H1 (cell line): ENCODE results near the gene MTG1. TPM values are rescaled to one million over a fixed set of nuclear protein-coding genes. Genes with fewer than 3 reads are reported as not detected.

ENCODE experiments used
- CTCF ChIA-PET: fragments of 300-600 bp; sonication (Branson Sonifier 250); formaldehyde crosslinking; loops from one replicate; lab custom pipeline; 2021; ENCODE audit not compliant: partially characterized antibody; lab: Charles Lee
- POLR2A ChIA-PET: fragments of 300-600 bp; sonication (Branson Sonifier 250); formaldehyde crosslinking; loops from one replicate; lab custom pipeline; 2021; ENCODE audit warnings: inconsistent platforms; ENCODE audit not compliant: partially characterized antibody; lab: Charles Lee
- DNase-seq, 2 experiments: peaks; one replicate each; pipeline versions ENCODE4 v3.0.0 to v3.0.0-alpha.2; 2010 to 2022; ENCODE audit warnings: low spot score in 2 of 2, low read depth in 1 of 2, mixed read lengths in 1 of 2
- FAIRE-seq: peaks from 2 replicates; lab custom pipeline; 2011; peaks lifted over from hg19 to GRCh38; lab: Jason Lieb, UNC
- H2AFZ ChIP-seq: 2 replicates; pipeline ENCODE4 v1.8.1; 2012; ENCODE audit warnings: low read length, inconsistent platforms
- H2AK5ac ChIP-seq: 2 replicates; pipeline ENCODE4 v1.6.1; 2013; ENCODE audit warnings: low read depth, low read length
- H2BK120ac ChIP-seq: replicated peaks from 2 replicates; pipeline ENCODE3; 2013; ENCODE audit warnings: low read depth, low read length, inconsistent platforms
- H2BK12ac ChIP-seq: 2 replicates; pipeline ENCODE4 v1.6.1; 2013; ENCODE audit warnings: low read depth, low read length
- H2BK15ac ChIP-seq: 2 replicates; pipeline ENCODE4 v1.6.1; 2013; ENCODE audit warnings: low read length
- H2BK20ac ChIP-seq: 2 replicates; pipeline ENCODE4 v1.6.1; 2013; ENCODE audit warnings: low read length
- H2BK5ac ChIP-seq: 2 replicates; pipeline ENCODE4 v1.6.1; 2013; ENCODE audit warnings: low read depth, low read length
- H3K14ac ChIP-seq: 2 replicates; pipeline ENCODE4 v1.6.1; 2013; ENCODE audit warnings: inconsistent platforms; ENCODE audit not compliant: insufficient read length
- H3K18ac ChIP-seq: 2 replicates; pipeline ENCODE4 v1.6.1; 2013; ENCODE audit warnings: low read length; ENCODE audit errors: extremely low read depth
- H3K23ac ChIP-seq: 2 replicates; pipeline ENCODE4 v1.6.1; 2013; ENCODE audit warnings: inconsistent platforms; ENCODE audit not compliant: insufficient read length
- H3K23me2 ChIP-seq: 2 replicates; pipeline ENCODE4 v1.6.1; 2013; ENCODE audit warnings: low read depth, low read length
- H3K27ac ChIP-seq: 2 replicates; pipeline ENCODE4 v1.6.1; 2011; ENCODE audit warnings: low read depth, low read length, inconsistent platforms
- H3K27me3 ChIP-seq, 4 experiments: replicated peaks in 1 of 4; 1 replicate in 1 of 4; 2 replicates in 3 of 4; pipeline versions ENCODE4 v1.6.1 to v1.8.1; 2011 to 2013; ENCODE audit warnings: low read length in 3 of 4, mild to moderate bottlenecking in 3 of 4, inconsistent platforms in 2 of 4, mixed read lengths in 2 of 4, moderate library complexity in 1 of 4; ENCODE audit not compliant: control insufficient read depth in 3 of 4, insufficient read depth in 3 of 4; ENCODE audit errors: extremely low read depth in 1 of 4
- H3K36me3 ChIP-seq, 4 experiments: 2 replicates each; pipeline versions ENCODE4 v1.6.1 to v1.8.1; 2011 to 2013; ENCODE audit warnings: mild to moderate bottlenecking in 4 of 4, low read length in 3 of 4, moderate library complexity in 2 of 4, control low read depth in 1 of 4, inconsistent platforms in 1 of 4; ENCODE audit not compliant: insufficient read depth in 4 of 4, control insufficient read depth in 2 of 4
- H3K4ac ChIP-seq: replicated peaks from 2 replicates; pipeline ENCODE3; 2013; ENCODE audit warnings: low read length, low read depth, mixed read lengths, inconsistent platforms; ENCODE audit not compliant: insufficient read length
- H3K4me1 ChIP-seq, 4 experiments: replicated peaks in 1 of 4; 1 replicate in 1 of 4; 2 replicates in 3 of 4; pipeline versions ENCODE4 v1.6.1 to v1.8.1; 2011 to 2013; ENCODE audit warnings: low read length in 3 of 4, inconsistent platforms in 2 of 4, mixed read lengths in 1 of 4; ENCODE audit not compliant: insufficient read depth in 4 of 4, control insufficient read depth in 3 of 4
- H3K4me2 ChIP-seq, 2 experiments: 2 replicates each; pipeline versions ENCODE4 v1.6.1 to v1.8.1; 2011 to 2013; ENCODE audit warnings: low read depth in 2 of 2, low read length in 2 of 2, control low read depth in 1 of 2, inconsistent platforms in 1 of 2, mild to moderate bottlenecking in 1 of 2; ENCODE audit not compliant: insufficient read depth in 1 of 2
- H3K4me3 ChIP-seq, 4 experiments: fragments of 200-600, 300-600 bp in 1 of 4; sonication (generic), shearing (Covaris generic), sonication (Bioruptor Twin) in 1 of 4; 2 replicates each; pipeline versions ENCODE4 v1.5.1 to v1.8.1; 2011 to 2016; ENCODE audit warnings: low read length in 4 of 4, low read depth in 3 of 4, control low read depth in 2 of 4, inconsistent platforms in 2 of 4, mild to moderate bottlenecking in 2 of 4, mixed read lengths in 1 of 4, moderate library complexity in 1 of 4; ENCODE audit not compliant: insufficient read depth in 2 of 4; ENCODE audit errors: extremely low read depth in 1 of 4
- H3K56ac ChIP-seq: replicated peaks from 2 replicates; pipeline ENCODE3; 2013; ENCODE audit warnings: low read depth, mild to moderate bottlenecking, mixed read lengths, low read length, inconsistent platforms; ENCODE audit not compliant: insufficient read length
- H3K79me1 ChIP-seq: 2 replicates; pipeline ENCODE4 v1.6.1; 2013; ENCODE audit warnings: low read depth, low read length, control low read depth
- H3K79me2 ChIP-seq, 2 experiments: 2 replicates each; pipeline versions ENCODE4 v1.6.1 to v1.8.1; 2012 to 2013; ENCODE audit warnings: low read length in 2 of 2, mild to moderate bottlenecking in 2 of 2, inconsistent platforms in 1 of 2; ENCODE audit not compliant: insufficient read depth in 2 of 2, control insufficient read depth in 1 of 2
- H3K9ac ChIP-seq, 4 experiments: replicated peaks in 1 of 4; 1 replicate in 1 of 4; 2 replicates in 3 of 4; pipeline versions ENCODE4 v1.6.1 to v1.8.1; 2011 to 2013; ENCODE audit warnings: low read depth in 3 of 4, low read length in 3 of 4, control low read depth in 2 of 4, mild to moderate bottlenecking in 2 of 4, moderate library complexity in 2 of 4, inconsistent platforms in 1 of 4; ENCODE audit errors: extremely low read depth in 1 of 4
- H3K9me3 ChIP-seq, 2 experiments: 2 replicates each; pipeline versions ENCODE4 v1.6.1 to v1.8.1; 2012 to 2013; ENCODE audit warnings: mild to moderate bottlenecking in 2 of 2, moderate library complexity in 2 of 2, control low read depth in 1 of 2, inconsistent platforms in 1 of 2, low read depth in 1 of 2, low read length in 1 of 2, mixed read lengths in 1 of 2; ENCODE audit not compliant: insufficient read depth in 2 of 2
- H4K20me1 ChIP-seq, 2 experiments: replicated peaks in 1 of 2; 2 replicates each; pipeline versions ENCODE3 to v1.8.1; 2011 to 2013; ENCODE audit warnings: inconsistent platforms in 2 of 2, low read length in 2 of 2, mild to moderate bottlenecking in 1 of 2; ENCODE audit not compliant: insufficient read depth in 2 of 2, control insufficient read depth in 1 of 2
- H4K5ac ChIP-seq: 2 replicates; pipeline ENCODE4 v1.6.1; 2013; ENCODE audit warnings: low read length, low read depth, mixed read lengths, inconsistent platforms; ENCODE audit not compliant: insufficient read length
- H4K8ac ChIP-seq: 2 replicates; pipeline ENCODE4 v1.8.0; 2013; ENCODE audit warnings: mild to moderate bottlenecking, moderate library complexity, low read length, inconsistent platforms; ENCODE audit not compliant: insufficient read depth; ENCODE audit errors: extremely low read depth
- H4K91ac ChIP-seq: replicated peaks from 2 replicates; pipeline ENCODE3; 2013; ENCODE audit warnings: low read length, mixed read lengths, inconsistent platforms; ENCODE audit not compliant: insufficient read length
- HDAC2 ChIP-seq, 2 experiments: fragments of 300-600 bp in 1 of 2; sonication (generic) in 1 of 2; IDR thresholded peaks; 2 replicates each; pipeline ENCODE4 v1.6.1; 2011 to 2012; ENCODE audit warnings: low read depth in 2 of 2, low read length in 2 of 2, mild to moderate bottlenecking in 2 of 2, moderate library complexity in 2 of 2, borderline replicate concordance in 1 of 2, inconsistent platforms in 1 of 2
- POLR2A ChIP-seq, 2 experiments: IDR thresholded peaks; 1 replicate in 1 of 2; 2 replicates in 1 of 2; pipeline ENCODE4 v1.6.1; 2011; ENCODE audit warnings: low read depth in 2 of 2, low read length in 2 of 2, mild to moderate bottlenecking in 2 of 2; ENCODE audit errors: control extremely low read depth in 1 of 2
- SRF ChIP-seq: IDR thresholded peaks from 2 replicates; pipeline ENCODE4 v1.6.1; 2011; ENCODE audit warnings: mild to moderate bottlenecking, low read depth, low read length, moderate library complexity
- YY1 ChIP-seq: IDR thresholded peaks from 2 replicates; pipeline ENCODE4 v1.6.1; 2011; ENCODE audit warnings: low read depth, mild to moderate bottlenecking, low read length
- WGBS, 2 experiments: shearing (Covaris generic) in 1 of 2; methylation state at CpG; one replicate each; pipeline versions ENCODE4 v1.1.6 to v1.1.7; 2013 to 2015; ENCODE audit warnings: low lambda C conversion rate in 2 of 2, mixed read lengths in 2 of 2, inconsistent platforms in 1 of 2, low coverage in 1 of 2, missing lambda C conversion rate in 1 of 2; ENCODE audit not compliant: insufficient replicate concordance in 2 of 2, insufficient coverage in 1 of 2, insufficient read length in 1 of 2; ENCODE audit errors: extremely low coverage in 1 of 2, missing lambda C conversion rate in 1 of 2; 5-methylcytosine and 5-hydroxymethylcytosine counted together
- polyA plus RNA-seq, 7 experiments: library from polyadenylated mRNA; depleted of rRNA in 3 of 7; stranded (reverse) in 5 of 7; unstranded in 2 of 7; fragments of >200 nt in 5 of 7; fragments of 200-250 nt in 2 of 7; gene quantifications; 1 replicate in 5 of 7; 2 replicates in 1 of 7; 4 replicates in 1 of 7; pipeline versions ENCODE4 v1.2.1 to v1.2.3, GENCODE V29; 2011 to 2013; ENCODE audit warnings: missing spikeins in 2 of 7, mixed read lengths in 2 of 7
- total RNA-seq: library from RNA; stranded (reverse); fragmentation: NEBNext Ultra II Directional; extraction: Animal tissue kit (Norgen Biotek cat#: 25700); gene quantifications from 2 replicates; pipeline ENCODE4 v1.2.1, GENCODE V29; 2021

MTG1 gene
- total and polyA plus RNA-seq, 2 of the 8 experiments (the other 6 are each of a cell fraction or from before 2014, with no cell fraction given): 56.6 to 81.6 TPM

GRCh38 chr10:133377818-133378250, 16.1 kb upstream of the MTG1 start:
- POLR2A ChIA-PET: interaction anchor here (1.2 to 3.3 kb wide), 7 partner anchors 15 to 45 kb away, joined by 3 to 25 read pairs (median 9); partner anchors contain the start of genes FUOM, MTG1 and PRAP1
- Histone ChIP-seq H2BK12ac (no peak overlapping the region), H3K4me2 (peak overlapping the region; percentile 87 to 100), H2BK5ac (no peak overlapping the region), H3K23me2 (peaks cover 15% of the 10 kb centered on the region; the same call in 1 of the 2 replicates), H3K79me1 (no peaks in the 10 kb centered on the region), H3K79me2 (no peaks in the 10 kb centered on the region), H4K5ac (no peak overlapping the region), H4K91ac (no peak overlapping the region), H2AK5ac (no peak overlapping the region), H4K8ac (peak overlapping the region; percentile 80; the same call in 1 of the 2 replicates), H3K9me3 (no peaks in the 10 kb centered on the region), H3K4ac (no peak overlapping the region), H3K56ac (no peak overlapping the region), H3K23ac (no peak overlapping the region), H3K27me3 (peaks cover 8 to 48% (median 30%) of the 10 kb centered on the region in 4 experiments), H4K20me1 (peaks cover 0 to 4% of the 10 kb centered on the region in 2 experiments), H3K14ac (no peak overlapping the region), H2BK120ac (no peak overlapping the region), H3K36me3 (no peaks in the 10 kb centered on the region), H2BK20ac (no peak overlapping the region), H3K27ac (no peak overlapping the region), H2BK15ac (0 out of 2 replicates have a peak overlapping the region, but pooled peaks have one; percentile 61), H3K18ac (peak overlapping the region; percentile 48; the same call in 1 of the 2 replicates), H3K4me3 (peak overlapping the region; percentile 47 to 82 (median 72)), H3K4me1 (peaks cover 0 to 3% (median under 1%) of the 10 kb centered on the region in 4 experiments; a peak in 4 of 7 replicates), H3K9ac (no peak overlapping the region), H2AFZ (peak overlapping the region; percentile 84)
- CTCF ChIA-PET: interaction anchor here (0.6 to 3.0 kb wide), 5 partner anchors 9 to 71 kb away, joined by 3 to 15 read pairs (median 3); no protein-coding TSS in a partner anchor
- WGBS, 2 experiments: 15% methylated on average over 15 of the region's 20 CpGs; no CpG with 5 or more reads in 1 of the 2 experiments
- no peak for TF ChIP-seq HDAC2 (IDR thresholded peaks at IDR 0.05; ENCODE audit: borderline replicate concordance in 1 of 2, low read depth in 2 of 2, low read length in 2 of 2)
- no peak for TF ChIP-seq POLR2A (IDR thresholded peaks at IDR 0.05; ENCODE audit: control extremely low read depth in 1 of 2, low read depth in 2 of 2, low read length in 2 of 2)
- no peak for TF ChIP-seq YY1
- TF ChIP-seq SRF: no peak
- DNase-seq (no peak), FAIRE-seq (no peak)
